Right atrium auricular region (tissue), 2 donors: Measurements from ENCODE around the gene TRIM56. TPM values are rescaled to one million over a fixed set of nuclear protein-coding genes. Genes with fewer than 3 reads are reported as not detected.

Experiments
- DNase-seq: peaks from one replicate; pipeline ENCODE4 v3.0.0-alpha.2; 2019; ENCODE audit warnings: low spot score
- H3K27ac ChIP-seq, 2 donors: fragments of 200-600 bp; sonication (generic); 1 replicate in 1 of 2; 2 replicates in 1 of 2; pipeline ENCODE4 v1.5.1; 2016 to 2019
- H3K27me3 ChIP-seq, 2 donors: fragments of 200-600 bp; sonication (generic); one replicate each; pipeline versions ENCODE4 v1.5.1 to v1.6.0; 2017 to 2019
- H3K36me3 ChIP-seq: fragments of 200-600 bp; sonication (generic); one replicate; pipeline ENCODE4 v1.5.1; 2016
- H3K4me1 ChIP-seq, 2 donors: fragments of 200-600 bp; sonication (generic); one replicate each; pipeline versions ENCODE4 v1.5.1 to v1.6.0; 2017 to 2019
- H3K4me3 ChIP-seq, 2 donors: fragments of 200-600 bp; sonication (generic); 1 replicate in 1 of 2; 2 replicates in 1 of 2; pipeline ENCODE4 v1.5.1; 2017 to 2019; ENCODE audit warnings: mild to moderate bottlenecking in 1 of 2, moderate library complexity in 1 of 2
- H3K9me3 ChIP-seq, 2 donors: fragments of 200-600 bp; sonication (generic); one replicate each; pipeline ENCODE4 v1.5.1; 2019
- CTCF ChIP-seq, 2 donors: fragments of 200-600 bp; sonication (generic); IDR thresholded peaks; one replicate each; pipeline ENCODE4 v1.5.1; 2019; ENCODE audit warnings: antibody characterized with exemption in 2 of 2
- total RNA-seq, 2 donors: library from RNA; depleted of rRNA; stranded (reverse); fragments of >200 nt; gene quantifications; one replicate each; pipeline ENCODE4 v1.1.0, GENCODE V29; 2016

Gene TRIM56
- total RNA-seq, 2 donors from 2014 or later = 10.2 to 15.2 TPM

GRCh38 chr7:101140746-101141382, 55.6 kb downstream of the TRIM56 start:
- peaks cover 8% of the 10 kb centered on the region for H3K36me3 ChIP-seq
- no peak for DNase-seq
- no peak for TF ChIP-seq CTCF (IDR thresholded peaks at IDR 0.05)
- peaks cover 0 to 17% of the 10 kb centered on the region in 2 donors for H3K4me1 ChIP-seq
- H3K27me3 ChIP-seq = no peaks in the 10 kb centered on the region
- H3K27ac ChIP-seq = no peak overlapping the region
- H3K4me3 ChIP-seq = no peak overlapping the region
- H3K9me3 ChIP-seq = no peaks in the 10 kb centered on the region

Other genes with a start within 250 kb of the TRIM56 start
- gene SLC12A9, start 232.8 kb upstream of the TRIM56 start, total RNA-seq = 1 to 10 TPM; 5.0 to 9.0 TPM
- gene TRIP6, start 218.1 kb upstream of the TRIM56 start, total RNA-seq = 10 to 100 TPM; 41.6 to 64.4 TPM
- 10 to 100 TPM; 33.4 to 49.6 TPM for gene SRRT, start 210.4 kb upstream of the TRIM56 start, total RNA-seq
- gene UFSP1, start 195.8 kb upstream of the TRIM56 start, total RNA-seq = 1 to 10 TPM; 3.0 to 3.7 TPM
- 10 to 100 TPM in 1 of 2 donors, 1 to 10 TPM in 1; 5.4 to 33.0 TPM for gene ACHE, start 189.6 kb upstream of the TRIM56 start, total RNA-seq
- under 1 TPM in 1 of 2 donors, not detected in 1; 0.24 TPM for gene MUC3A, start 135.9 kb upstream of the TRIM56 start, total RNA-seq
- gene MUC12, start 115.9 kb upstream of the TRIM56 start, total RNA-seq = not detected
- not detected for gene MUC17, start 65.4 kb upstream of the TRIM56 start, total RNA-seq
- gene SERPINE1, start 41.6 kb downstream of the TRIM56 start, total RNA-seq = 10 to 100 TPM; 28.0 to 40.8 TPM
- gene AP1S1, start 69.0 kb downstream of the TRIM56 start, total RNA-seq = 10 to 100 TPM; 16.1 to 18.8 TPM
- gene VGF, start 80.1 kb downstream of the TRIM56 start, total RNA-seq = not detected
- not detected for gene NAT16, start 94.8 kb downstream of the TRIM56 start, total RNA-seq
- not detected for gene MOGAT3, start 115.6 kb downstream of the TRIM56 start, total RNA-seq
- gene PLOD3, start 132.1 kb downstream of the TRIM56 start, total RNA-seq = 10 to 100 TPM; 35.5 to 35.9 TPM
- 10 to 100 TPM; 65.3 to 69.6 TPM for gene ZNHIT1, start 132.7 kb downstream of the TRIM56 start, total RNA-seq
- gene CLDN15, start 152.3 kb downstream of the TRIM56 start, total RNA-seq = 10 to 100 TPM; 16.5 to 50.2 TPM
- gene FIS1, start 159.6 kb downstream of the TRIM56 start, total RNA-seq = 100 to 1,000 TPM; 359 to 459 TPM
- gene IFT22, start 236.3 kb downstream of the TRIM56 start, total RNA-seq = 10 to 100 TPM; 22.0 to 26.9 TPM